Hematopoietic multipotent progenitor cell treated with erythropoietin and hydrocortisone succinate and interleukin-3 and kit ligand, for 8 days (in vitro differentiated cells): ENCODE measurements around the gene TDP2.
"Not testable (repeated sequence)": the region's sequence is repeated elsewhere in the genome, so short reads cannot be mapped to it uniquely, and the experiment has no call there.

ENCODE experiments used
- DNase-seq: peaks from one replicate; pipeline ENCODE4 v3.0.0-alpha.2; 2015

Gene TDP2

DNA sequence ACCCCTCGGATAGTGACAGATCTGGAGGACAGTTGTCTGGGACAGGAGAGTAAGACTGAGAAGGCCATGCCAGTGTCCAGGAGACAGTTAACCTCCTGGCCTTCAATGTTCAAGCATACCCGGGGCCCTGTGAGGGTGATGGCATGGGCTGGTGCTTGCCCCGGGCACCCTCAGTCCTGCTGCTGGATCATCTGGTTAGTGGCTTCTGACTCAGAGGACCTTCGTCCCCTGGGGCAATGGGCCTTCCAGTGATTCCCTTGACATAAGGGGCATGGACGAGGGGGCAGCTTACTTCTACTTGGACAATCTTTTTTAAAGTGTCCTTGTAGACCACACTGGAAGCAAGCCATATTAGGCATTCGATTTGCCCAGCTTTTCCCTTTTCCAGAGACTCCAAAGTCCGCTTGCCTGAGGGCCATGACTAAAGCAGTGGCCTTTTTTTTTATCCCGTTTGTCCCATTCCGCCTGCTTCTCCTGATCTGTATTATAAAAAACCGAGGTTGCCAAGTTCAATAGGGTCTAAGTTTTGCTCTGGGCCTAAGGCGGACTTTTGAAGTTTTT, 12.2 kb upstream of the TDP2 start:
- not testable (repeated sequence) for DNase-seq

DNA sequence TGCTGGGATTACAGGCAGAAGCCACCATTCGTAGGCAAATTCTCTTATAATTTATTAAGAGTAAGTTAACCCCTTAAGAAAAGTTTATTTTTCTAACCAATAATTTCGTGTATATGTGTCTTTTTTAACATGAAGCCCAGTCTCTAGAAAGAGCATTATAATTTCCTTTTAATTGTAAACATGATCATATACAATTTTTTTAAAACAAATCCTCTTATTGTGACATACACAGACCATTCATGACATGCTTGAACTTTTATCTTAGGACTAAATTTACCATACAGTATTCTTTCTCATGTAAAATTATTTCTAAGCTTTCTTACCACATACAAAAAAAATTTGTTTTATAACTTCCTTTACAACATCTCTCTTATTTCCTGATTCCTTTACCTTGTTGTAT, 6.9 kb upstream of the TDP2 start:
- no peak for DNase-seq

DNA sequence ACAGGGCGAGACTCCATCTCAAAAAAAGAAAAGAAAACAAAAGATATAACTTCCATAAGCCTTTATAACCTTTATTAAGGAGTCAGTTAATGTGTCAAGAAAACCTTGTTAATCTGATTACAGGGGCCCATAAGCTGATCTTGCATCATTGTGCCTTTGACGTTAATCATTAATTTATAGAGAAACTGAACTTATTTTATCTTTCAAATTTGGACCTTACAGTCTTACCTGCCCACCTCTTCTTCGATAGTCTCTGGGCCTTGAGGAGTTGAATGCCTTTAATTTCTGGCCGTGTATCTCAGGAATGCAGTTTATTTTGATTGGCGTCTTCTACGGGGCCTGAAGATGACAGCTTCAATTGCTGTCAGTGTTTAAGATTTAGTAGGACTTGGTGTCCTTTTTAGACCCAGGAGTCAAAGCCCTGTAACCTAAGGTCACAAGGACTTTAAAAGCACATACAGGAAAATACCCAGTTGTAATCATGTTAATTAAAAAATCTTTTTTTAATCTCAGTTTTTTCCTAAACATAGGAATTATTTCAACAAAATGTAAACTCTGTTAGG, 6.0 kb upstream of the TDP2 start:
- no peak for DNase-seq

DNA sequence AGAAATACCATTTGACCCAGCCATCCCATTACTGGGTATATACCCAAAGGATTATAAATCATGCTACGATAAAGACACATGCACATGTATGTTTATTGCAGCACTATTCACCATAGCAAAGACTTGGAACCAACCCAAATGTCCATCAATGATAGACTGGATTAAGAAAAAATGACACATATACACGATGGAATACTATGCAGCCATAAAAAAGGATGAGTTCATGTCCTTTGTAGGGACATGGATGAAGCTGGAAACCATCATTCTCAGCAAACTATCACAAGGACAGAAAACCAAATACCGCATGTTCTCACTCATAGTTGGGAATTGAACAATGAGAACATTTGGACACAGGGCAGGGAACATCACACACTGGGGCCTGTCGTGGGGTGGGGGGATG, 4.4 kb upstream of the TDP2 start:
- DNase-seq: not testable (repeated sequence)

DNA sequence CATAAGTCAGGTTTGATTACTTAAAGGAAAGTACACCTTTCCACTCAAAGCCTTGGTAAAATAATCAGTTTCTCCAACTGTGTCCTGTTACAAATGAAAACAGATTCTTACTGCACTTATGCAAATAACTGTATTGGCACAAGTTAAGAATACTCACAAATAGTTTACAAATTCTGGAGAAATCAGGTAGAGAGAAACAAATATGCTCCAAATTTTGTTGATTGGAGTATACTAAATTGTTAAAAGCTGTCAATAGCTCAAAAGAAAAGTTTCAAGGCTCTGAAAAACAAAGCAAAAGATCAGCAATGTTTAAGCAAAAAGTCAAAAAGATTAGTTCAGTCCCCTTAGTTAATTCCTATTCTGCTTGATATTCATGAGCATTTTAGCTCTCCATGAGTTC, 3.8 kb upstream of the TDP2 start:
- not testable (repeated sequence) for DNase-seq

DNA sequence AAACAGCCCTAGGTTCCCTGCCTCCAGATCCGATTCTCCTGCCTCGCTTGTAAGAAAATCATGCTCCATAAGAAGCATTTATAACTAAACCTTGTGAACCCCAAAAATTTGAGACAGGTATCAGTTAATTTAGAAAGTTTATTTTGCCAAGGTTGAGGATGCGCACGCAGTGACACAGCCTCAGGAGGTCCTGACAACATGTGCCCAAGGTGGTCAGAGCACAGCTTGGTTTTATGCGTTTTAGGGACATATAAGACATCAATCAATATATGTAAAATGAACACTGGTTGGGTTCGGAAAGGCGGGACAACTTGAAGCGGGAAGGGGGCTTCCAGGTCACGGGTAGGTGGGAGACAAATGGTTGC, 2.3 kb upstream of the TDP2 start:
- DNase-seq: no peak

DNA sequence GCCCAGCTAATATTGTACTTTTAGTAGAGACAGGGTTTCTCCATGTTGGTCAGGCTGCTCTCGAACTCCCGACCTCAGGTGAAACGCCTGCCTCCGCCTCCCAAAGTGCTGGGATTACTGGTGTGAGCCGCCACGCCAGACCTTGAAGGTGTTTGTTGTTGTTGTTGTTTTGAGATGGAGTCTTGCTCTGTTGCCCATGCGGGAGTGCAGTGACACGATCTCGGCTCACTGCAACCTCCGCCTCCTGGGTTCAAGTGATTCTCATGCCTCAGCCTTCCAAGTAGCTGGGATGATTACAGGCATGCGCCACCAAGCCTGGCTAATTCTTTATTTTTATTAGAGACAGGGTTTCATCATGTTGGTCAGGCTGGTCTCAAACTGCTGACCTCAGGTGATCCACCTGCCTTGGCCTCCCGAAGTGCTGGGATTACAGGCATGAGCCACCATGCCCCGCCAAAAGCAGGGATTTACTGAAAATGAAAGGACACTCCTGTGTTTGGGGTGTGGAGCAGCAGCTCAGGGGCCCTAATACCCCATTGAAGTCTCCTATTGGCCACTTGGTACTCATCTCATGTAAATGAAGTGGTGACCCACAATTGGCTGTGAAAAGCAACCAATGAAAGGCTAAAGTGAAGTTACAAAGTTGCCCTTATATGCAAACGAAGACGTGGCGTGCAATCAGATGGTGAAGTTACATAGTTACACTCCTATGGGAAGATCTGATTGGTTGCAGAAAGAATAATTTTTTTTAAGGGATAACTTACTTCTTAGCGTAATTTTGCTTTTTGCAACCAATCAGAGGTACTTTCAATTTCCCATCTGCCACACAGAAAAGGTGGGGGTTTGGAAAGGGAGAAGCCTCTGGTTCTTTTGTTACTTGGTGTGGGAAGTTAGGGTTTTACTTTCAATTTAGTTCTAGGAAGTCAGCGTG, 1.6 kb upstream of the TDP2 start:
- peak; percentile 32 for DNase-seq

DNA sequence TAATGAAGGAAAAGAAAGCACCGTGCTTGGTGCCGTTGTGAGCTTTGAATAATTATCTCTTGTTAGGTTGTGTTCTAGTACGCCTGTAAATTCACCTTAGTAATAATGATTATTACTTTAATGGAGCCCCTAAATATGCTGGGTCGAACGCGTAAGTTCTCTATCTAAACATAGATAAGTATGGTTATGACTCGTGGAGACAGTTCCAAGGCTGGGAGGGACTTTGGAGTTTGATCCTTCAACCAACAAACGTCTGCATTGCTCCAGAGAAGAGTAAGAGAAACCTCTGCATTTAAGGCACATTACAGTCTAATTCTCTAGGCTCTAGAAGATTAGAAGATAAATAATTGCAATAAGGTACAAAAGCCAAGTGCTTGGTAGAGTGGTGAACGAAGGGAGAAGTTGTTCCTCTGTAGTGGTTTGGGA, 692 bp upstream of the TDP2 start:
- peak; percentile 62 for DNase-seq

DNA sequence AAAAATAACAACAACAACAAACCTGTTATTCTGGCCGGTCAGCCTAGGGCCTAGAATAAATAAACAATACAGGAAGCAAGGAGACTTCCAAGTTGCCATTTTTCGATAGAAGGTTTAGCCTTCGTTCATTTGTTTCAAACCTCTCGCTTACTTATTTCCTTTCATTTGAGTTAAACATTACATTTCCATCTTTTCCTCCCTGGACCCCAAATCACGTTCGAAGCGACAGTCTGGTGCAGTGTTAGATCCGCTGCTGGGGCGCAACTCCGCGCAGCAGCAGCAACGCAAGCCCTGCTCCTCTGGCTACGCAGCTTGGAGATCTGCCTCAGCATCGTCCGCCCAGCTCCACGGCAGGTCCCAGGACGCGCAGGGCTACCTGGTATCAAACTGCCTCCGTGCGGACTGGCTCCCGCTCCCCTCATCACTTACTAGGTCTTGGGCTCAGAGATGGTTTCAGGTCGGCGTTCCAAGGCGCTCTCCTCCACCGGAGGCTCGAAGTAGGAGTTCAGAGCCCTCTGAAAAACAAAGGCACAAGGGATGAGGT, 530 bp downstream of the TDP2 start:
- peak; percentile 54 for DNase-seq

DNA sequence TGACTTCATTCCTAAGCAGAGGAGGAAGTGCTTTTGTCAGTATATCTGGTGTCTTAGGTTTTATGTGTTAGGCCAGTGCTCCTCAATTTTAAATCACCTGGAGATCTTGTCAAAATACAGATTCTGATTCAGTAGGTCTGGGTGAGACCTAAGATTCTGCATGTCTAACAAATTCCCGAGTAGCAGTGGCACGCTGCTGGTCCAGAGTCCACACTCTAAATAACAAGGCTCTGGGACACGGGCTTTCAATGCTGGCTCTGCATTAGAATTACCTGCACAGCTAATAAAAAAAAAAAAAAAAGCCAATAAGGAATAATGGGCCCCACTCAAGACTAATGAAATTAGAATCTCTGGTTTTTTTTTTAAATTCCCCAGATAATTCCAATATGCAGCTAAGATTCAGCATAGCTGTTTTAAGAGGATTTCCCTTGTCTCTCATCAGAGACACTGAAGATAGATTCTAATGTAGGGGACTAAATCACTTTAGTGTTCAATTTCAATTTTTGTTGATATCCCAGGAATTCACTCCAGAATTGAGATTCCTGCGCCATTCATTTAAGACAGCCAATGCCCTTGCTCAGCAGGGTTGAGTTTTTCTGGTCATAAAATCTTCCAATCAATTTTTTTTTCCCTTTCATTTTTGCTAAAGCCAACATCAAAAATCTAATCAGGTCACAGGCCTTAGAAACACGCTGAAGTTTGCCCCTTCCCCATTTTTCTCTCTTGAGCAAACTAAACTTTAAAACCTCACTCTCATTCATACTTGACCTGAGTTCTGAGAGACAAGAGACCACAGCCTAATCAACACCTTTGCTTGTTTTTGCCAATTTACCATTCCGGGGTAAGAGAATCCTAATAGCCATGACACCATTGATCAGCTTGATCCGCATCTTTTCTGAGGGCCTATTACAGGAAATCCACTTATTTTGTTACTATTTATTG, 2.4 kb downstream of the TDP2 start:
- no peak for DNase-seq

DNA sequence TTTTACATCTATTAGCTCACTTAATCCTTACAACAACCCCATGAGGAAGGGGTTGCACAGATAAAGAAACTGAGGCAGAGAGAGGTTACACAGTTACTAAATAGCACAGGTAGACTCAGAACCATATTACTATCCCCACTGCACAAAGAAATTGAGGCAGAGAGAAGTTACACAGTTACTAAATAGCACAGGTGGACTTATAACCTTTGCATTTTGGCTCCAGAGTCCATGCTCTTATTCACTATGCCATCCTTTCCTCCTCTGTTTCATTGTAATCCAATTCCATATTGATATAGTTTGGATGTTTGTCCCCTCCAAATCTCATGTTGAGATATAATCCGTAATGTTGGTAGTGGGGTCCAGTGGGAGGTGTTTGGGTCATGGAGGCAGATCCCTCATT, 3.5 kb downstream of the TDP2 start:
- DNase-seq: no peak

DNA sequence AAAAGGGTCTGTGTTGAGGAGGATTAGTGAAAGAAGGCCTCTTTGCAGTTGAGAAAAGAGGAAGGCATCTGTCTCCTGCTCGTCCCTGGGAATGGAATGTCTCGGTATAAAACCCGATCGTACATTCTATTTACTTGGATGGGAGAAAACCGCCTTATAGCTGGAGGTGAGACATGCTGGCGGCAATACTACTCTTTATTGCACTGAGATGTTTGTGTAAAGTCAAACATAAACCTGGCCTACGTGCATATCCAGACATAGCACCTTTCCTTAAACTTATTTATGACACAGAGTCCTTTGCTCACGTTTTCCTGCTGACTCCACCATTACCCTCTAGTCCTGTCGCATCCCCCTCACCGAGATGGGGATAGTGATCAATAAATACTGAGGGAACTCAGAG, 4.5 kb downstream of the TDP2 start:
- DNase-seq: no peak

DNA sequence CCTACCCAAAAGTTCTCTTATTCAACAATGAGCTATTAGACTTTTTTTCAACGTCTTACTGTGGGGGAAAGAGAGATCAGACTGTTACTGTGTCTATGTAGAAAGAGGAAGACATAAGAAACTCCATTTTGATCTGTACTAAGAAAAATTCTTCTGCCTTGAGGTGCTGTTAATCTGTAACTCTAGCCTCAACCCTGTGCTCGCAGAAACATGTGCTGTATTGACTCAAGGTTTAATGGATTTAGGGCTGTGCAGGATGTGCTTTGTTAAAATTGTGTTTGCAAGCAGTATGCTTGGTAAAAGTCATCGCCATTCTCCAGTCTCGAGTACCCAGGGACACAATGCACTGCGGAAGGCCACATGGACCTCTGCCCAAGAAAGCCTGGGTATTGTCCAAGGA, 4.9 kb downstream of the TDP2 start:
- not testable (repeated sequence) for DNase-seq

DNA sequence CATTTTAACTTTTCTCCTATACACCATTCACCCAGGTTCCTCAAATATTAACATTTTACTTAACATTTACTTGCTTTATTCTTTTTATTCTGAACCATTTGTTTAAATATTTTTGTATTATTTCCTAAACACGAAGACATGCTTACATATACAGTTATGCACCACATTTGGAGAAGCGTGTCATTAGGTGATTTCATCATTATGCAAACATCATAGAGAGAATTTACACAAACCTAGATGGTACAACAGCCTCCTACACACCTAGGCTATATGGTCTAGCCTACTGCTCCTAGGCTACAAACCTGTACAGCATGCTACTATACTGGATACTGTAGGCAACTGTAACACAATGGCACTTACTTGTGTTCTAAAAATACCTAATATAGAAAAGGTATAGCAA, 6.6 kb downstream of the TDP2 start:
- DNase-seq: no peak

DNA sequence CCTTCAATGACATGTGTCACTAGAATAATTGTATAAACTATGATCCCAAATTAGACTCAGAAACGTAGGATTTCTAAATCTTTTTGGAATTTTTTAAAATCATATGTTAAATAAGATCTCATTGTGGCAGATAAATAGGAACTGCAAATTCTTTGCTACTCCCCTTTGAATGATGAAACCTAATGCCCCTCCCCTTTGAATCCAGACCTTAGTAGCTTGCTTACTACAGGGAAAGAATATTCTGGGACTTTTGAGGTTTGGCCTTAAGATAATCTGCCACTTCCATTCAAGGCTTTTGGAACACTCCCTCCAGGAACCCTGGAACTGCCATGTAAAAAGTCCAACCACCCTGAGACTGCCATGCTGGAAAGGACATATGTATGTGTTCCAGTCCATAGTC, 7.1 kb downstream of the TDP2 start:
- DNase-seq: no peak

DNA sequence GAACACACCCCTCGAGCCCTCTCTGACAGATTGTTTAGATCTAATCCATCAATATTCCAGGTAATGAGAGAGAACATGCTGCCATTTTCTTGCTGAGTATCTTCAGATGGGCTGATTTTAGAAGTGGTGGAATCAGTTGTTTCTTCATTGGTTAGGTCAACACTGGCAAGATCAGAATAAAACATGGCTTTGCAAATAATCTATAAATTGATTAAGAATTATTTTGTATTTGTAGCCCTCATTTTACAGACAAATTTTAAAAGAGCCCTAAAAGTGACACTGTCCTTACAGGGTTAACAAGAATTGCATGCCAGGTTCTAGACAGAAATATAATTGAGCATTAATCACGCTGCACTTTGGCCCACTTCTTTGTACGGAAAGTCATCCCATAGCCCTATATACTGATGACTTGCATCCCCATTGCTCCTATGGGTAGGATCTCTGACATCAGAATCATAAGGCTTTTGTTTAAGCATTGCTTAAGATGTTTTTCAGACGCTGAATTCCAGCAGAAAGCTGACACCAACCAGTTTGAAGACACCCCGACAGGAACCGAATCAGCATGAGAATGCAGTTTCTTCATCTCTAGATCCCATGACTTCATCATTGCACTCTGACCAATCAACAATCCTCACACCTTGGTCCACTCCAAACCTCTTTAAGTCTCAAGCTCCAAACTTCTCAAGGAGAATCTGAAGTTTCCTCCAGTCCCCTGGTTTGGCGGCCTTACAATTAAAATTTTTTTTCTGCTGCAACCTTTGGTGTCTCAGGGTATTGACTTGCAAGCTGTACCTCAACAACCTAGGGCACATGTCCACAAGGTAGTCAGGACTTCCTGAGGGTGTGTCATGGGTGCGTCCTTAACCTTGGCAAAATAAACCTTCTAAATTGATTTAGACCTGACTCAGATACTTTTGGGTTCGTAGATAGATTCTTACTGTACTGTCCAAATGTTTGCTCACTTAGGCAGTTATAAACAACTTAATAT, 7.8 kb downstream of the TDP2 start:
- no peak for DNase-seq

DNA sequence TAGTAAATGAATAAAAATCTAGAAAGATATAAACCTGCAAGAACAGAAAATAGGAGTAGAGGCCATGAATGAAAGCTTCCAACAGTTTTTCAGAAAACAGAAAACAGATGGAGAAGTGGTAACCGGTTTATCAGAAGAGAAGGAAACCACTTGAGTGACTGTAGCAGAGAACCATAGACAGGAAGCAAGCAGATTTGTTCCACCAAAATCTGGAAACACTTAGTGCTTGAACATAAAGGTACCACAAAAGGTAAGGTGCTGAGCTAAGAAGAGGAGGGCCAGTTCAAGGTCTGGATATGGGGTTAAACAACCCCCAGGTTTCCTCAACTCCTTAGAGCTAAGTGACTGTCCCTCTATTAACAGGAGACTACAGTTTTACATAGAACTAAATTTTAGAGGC, 11.5 kb downstream of the TDP2 start:
- DNase-seq: no peak

DNA sequence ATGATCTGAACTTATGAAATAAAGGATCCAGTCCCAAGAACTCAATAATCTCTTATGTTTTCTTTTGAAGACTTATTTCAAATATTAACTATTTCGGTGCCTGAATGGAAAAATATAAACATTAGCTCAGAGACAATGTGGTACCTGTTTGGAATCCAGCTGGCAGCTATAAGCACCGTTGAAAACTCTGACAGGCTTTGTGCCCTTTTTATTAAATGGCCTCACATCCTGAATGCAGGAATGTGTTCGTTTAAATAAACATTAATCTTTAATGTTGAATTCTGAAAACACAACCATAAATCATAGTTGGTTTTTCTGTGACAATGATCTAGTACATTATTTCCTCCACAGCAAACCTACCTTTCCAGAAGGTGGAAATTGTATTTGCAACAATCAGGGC, 16.3 kb downstream of the TDP2 start:
- DNase-seq: no peak

DNA sequence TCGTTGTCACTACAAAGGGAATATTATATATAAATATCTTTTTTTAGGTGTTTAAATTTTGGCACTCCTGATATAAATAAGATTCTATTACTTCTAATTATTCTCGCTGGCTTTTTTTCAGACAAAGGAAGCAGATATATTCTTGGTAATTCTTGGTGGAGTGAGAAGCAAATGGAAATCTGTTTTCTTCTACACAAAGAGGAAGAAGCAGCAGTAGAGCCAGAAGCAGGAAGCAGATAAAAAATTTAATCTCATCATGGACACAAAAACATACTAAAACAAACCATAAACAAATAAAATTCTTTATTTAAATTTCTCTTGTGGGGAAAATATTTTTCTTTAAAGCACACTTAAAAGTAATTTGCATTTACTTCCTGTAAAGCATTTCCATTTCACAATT, 17.0 kb downstream of the TDP2 start:
- no peak for DNase-seq

DNA sequence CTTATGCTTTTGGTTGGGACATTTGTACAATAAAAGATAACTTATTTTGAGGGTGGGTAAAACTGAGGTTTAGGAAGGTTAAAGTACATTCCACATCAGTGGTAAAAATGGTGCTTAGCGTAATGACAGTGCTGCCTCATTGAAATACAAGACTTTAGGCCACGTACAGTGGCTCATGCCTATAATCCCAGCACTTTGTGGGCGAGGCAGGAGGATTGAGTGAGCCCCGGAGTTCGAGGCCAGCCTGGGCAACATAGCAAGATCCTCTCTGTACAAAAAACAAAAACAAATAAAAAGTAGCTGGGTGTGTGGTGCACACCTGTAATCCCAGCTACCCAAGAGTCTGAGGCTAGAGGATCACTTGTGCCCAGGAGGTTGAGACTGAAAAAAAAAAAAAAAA, 18.4 kb downstream of the TDP2 start:
- no peak for DNase-seq

DNA sequence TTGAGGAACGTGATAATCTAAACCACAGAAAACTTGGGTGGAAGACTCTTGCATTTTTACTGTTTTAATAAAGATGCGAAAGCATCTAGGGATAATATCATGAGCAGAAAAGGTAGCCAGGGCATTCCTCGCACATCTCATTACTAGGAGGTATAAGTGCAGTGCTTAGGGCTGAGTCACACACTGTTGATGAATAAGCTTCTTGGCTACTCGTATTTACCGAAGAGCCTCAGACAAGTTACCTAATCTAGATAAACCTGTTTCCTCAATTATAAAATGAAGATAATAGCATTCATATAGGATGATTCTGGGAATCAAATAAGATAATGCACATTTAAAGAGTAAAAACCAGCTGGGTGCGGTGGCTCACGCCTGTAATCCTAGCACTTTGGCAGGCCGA, 19.9 kb downstream of the TDP2 start:
- DNase-seq: no peak

DNA sequence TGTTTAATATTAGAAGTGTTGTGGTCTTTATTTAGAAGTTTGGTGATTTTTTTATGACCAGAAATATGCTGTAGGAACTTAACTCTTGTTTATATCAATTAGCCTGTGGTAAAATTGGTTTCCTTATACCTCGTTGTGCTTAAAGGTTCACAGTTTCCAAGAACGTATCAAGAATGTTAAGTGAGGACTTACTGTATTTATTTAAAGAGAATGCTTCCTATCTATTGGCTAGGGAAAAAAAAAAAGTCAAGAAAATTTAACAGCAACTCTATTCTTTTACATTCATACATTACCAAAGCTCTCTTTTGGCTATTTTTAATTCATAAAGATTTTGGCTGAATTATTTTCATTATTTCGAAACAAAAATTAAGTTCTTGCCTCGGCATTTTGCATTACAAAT, 22.3 kb downstream of the TDP2 start:
- DNase-seq: no peak
